Stomach smooth muscle (tissue), 2 donors: ENCODE results near the gene HLA-A.

Experiments used
- H3K27ac ChIP-seq: one replicate; pipeline ENCODE4 v1.7.0; 2013; ENCODE audit warnings: mild to moderate bottlenecking, low read length, inconsistent platforms
- H3K27me3 ChIP-seq, 2 donors: one replicate each; pipeline ENCODE4 v1.7.0; 2013; ENCODE audit warnings: low read length in 2 of 2; ENCODE audit not compliant: insufficient read depth in 2 of 2, control insufficient read depth in 1 of 2
- H3K36me3 ChIP-seq, 2 donors: one replicate each; pipeline ENCODE4 v1.7.0; 2013; ENCODE audit warnings: low read length in 2 of 2; ENCODE audit not compliant: control insufficient read depth in 2 of 2, insufficient read depth in 2 of 2
- H3K4me1 ChIP-seq: one replicate; pipeline ENCODE4 v1.7.0; 2013; ENCODE audit warnings: low read length; ENCODE audit not compliant: control insufficient read depth, insufficient read depth
- H3K4me3 ChIP-seq, 2 donors: one replicate each; pipeline ENCODE4 v1.7.0; 2013; ENCODE audit warnings: low read length in 2 of 2
- H3K9ac ChIP-seq, 2 donors: one replicate each; pipeline ENCODE4 v1.7.0; 2013; ENCODE audit warnings: low read length in 2 of 2, mild to moderate bottlenecking in 1 of 2
- H3K9me3 ChIP-seq, 2 donors: one replicate each; pipeline ENCODE4 v1.7.0; 2013; ENCODE audit warnings: low read length in 2 of 2; ENCODE audit not compliant: control insufficient read depth in 2 of 2
- donor health status: healthy.
- donor health status: Pancreatic carcinoma.

The HLA-A gene

DNA sequence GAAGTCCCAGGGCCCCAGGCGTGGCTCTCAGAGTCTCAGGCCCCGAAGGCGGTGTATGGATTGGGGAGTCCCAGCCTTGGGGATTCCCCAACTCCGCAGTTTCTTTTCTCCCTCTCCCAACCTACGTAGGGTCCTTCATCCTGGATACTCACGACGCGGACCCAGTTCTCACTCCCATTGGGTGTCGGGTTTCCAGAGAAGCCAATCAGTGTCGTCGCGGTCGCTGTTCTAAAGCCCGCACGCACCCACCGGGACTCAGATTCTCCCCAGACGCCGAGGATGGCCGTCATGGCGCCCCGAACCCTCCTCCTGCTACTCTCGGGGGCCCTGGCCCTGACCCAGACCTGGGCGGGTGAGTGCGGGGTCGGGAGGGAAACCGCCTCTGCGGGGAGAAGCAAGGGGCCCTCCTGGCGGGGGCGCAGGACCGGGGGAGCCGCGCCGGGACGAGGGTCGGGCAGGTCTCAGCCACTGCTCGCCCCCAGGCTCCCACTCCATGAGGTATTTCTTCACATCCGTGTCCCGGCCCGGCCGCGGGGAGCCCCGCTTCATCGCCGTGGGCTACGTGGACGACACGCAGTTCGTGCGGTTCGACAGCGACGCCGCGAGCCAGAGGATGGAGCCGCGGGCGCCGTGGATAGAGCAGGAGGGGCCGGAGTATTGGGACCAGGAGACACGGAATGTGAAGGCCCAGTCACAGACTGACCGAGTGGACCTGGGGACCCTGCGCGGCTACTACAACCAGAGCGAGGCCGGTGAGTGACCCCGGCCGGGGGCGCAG, at the start of gene HLA-A:
Gene HLA-A, plus strand, starts transcription at position 258 of the 778 bp plus-strand sequence. Its CDS starts 22 bp downstream, at position 280.
- H3K27me3 ChIP-seq: no peaks in the 10 kb centered on the region
- H3K36me3 ChIP-seq: peaks cover 4 to 20% of the 10 kb centered on the region in 2 donors
- H3K4me1 ChIP-seq: peaks cover 16% of the 10 kb centered on the region
- H3K4me3 ChIP-seq: peak within 1 kb of the TSS; percentile 83 to 84
- H3K9me3 ChIP-seq: no peaks in the 10 kb centered on the region
- peak within 1 kb of the TSS; percentile 98 to 99 for H3K9ac ChIP-seq
- H3K27ac ChIP-seq: peak within 1 kb of the TSS; percentile 91

DNA sequence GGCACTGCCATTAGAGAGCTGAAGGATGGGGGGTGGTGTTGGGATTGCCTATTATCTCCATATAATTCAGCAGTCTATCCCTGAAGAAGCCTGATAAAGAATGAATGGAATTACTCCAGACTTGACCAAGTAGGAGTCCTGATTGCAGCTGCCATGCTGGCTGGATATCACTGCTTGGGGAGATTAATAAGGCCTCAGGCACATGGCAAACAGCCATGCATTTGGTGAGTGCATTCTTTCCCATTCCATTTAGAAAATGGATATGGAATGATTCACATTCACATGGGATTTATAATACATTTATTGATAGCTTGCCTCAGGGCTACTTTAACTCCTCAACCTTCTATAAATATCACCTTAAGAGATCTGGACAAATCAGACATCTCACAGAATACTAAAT, 49.6 kb upstream of the HLA-A start:
- Histone ChIP-seq H3K27me3 (no peaks in the 10 kb centered on the region), H3K4me1 (peaks cover 10% of the 10 kb centered on the region), H3K4me3 (no peak overlapping the region), H3K9me3 (no peaks in the 10 kb centered on the region), H3K36me3 (peaks cover 0 to 2% of the 10 kb centered on the region in 2 donors), H3K9ac (no peak overlapping the region), H3K27ac (no peak overlapping the region)

DNA sequence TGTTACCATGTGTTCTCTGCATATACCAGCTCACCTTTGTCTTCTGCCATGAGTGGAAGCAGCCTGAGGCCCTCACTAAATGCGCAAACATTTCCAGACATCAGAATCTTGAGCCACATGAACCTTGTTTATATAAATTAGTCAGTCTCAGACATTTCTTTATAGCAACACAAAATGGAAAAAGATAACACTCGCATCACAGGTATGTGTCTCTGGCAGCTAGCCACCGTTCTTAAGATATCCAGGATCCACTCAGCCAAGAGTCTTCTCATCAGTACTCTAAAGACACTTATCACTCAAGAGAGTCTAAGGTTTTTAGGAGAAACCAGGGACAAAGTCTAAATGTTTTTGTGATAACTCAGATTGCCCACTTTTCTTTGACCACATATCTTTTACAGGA, 43.1 kb upstream of the HLA-A start:
- H3K27ac ChIP-seq: no peak overlapping the region
- no peak overlapping the region for H3K9ac ChIP-seq
- no peak overlapping the region for H3K4me3 ChIP-seq
- H3K27me3 ChIP-seq: no peaks in the 10 kb centered on the region
- H3K4me1 ChIP-seq: no peaks in the 10 kb centered on the region
- peaks cover 0 to 3% of the 10 kb centered on the region in 2 donors for H3K9me3 ChIP-seq
- H3K36me3 ChIP-seq: no peaks in the 10 kb centered on the region

DNA sequence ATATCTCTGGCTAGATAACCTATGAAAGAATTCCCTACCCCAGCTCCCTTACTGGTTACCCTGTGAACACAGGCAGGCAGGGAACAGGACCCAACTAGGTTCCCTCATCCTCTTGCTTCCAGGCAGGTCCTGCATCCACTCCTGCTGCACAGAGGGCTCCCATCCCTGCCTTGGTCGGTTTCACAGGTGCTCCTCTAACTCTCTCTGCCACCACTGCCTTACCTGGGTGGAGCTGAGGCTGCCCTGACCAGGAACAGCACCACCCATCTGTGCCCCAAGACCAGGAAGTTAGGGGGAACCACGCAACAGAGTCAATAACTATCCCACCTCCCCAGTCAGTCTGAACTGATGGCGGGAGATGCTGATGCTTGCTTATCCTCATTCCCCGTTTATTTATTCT, 37.0 kb upstream of the HLA-A start:
- Histone ChIP-seq H3K36me3 (no peaks in the 10 kb centered on the region), H3K27me3 (no peaks in the 10 kb centered on the region), H3K9ac (no peak overlapping the region), H3K4me3 (no peak overlapping the region), H3K4me1 (no peaks in the 10 kb centered on the region), H3K9me3 (no peaks in the 10 kb centered on the region), H3K27ac (no peak overlapping the region)

GRCh38 chr6:29907637-29908340, 34.5 kb upstream of the HLA-A start:
- H3K27me3 ChIP-seq: peaks cover 0 to under 1% of the 10 kb centered on the region in 2 donors
- H3K27ac ChIP-seq: no peak overlapping the region
- H3K36me3 ChIP-seq: no peaks in the 10 kb centered on the region

GRCh38 chr6:29908341-29908662, 34.0 kb upstream of the HLA-A start:
- Histone ChIP-seq H3K27me3 (peaks cover 0 to 5% of the 10 kb centered on the region in 2 donors), H3K27ac (no peak overlapping the region), H3K9me3 (no peaks in the 10 kb centered on the region), H3K36me3 (no peaks in the 10 kb centered on the region), H3K9ac (no peak overlapping the region), H3K4me1 (no peaks in the 10 kb centered on the region), H3K4me3 (no peak overlapping the region)

More at GRCh38 chr6:29907637-29908340, 34.5 kb upstream of the HLA-A start:
- H3K9ac ChIP-seq: no peak overlapping the region
- H3K4me3 ChIP-seq: no peak overlapping the region
- no peaks in the 10 kb centered on the region for H3K4me1 ChIP-seq
- H3K9me3 ChIP-seq: no peaks in the 10 kb centered on the region

DNA sequence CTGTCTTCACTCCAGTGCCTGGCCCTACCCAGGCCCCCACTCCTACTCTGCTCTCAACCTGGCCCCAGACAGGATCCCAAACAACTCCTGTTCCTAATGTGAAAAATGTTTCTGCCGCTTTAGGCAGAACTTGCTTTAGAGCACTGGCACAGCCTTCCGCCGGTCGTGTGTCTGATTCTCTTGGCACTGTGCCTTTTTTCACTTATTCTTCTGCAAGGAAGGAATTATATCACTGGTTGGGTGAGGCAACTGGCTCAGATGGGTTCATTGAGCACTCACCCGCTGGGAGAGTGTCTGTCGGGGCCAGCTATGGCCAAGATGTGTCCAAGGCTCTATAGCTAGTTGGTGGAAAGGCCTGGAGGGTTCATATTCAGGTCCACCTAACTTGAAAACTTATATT, 33.6 kb upstream of the HLA-A start:
- Histone ChIP-seq H3K9me3 (no peaks in the 10 kb centered on the region), H3K4me3 (no peak overlapping the region), H3K27me3 (peaks cover 0 to 5% of the 10 kb centered on the region in 2 donors), H3K27ac (no peak overlapping the region), H3K36me3 (no peaks in the 10 kb centered on the region), H3K9ac (no peak overlapping the region), H3K4me1 (no peaks in the 10 kb centered on the region)

GRCh38 chr6:29909985-29910384, 32.3 kb upstream of the HLA-A start:
- Histone ChIP-seq H3K4me1 (no peaks in the 10 kb centered on the region), H3K27ac (no peak overlapping the region), H3K9me3 (no peaks in the 10 kb centered on the region), H3K4me3 (no peak overlapping the region), H3K9ac (no peak overlapping the region), H3K36me3 (no peaks in the 10 kb centered on the region), H3K27me3 (peaks cover 0 to 5% of the 10 kb centered on the region in 2 donors)

GRCh38 chr6:29912840-29913239, 29.5 kb upstream of the HLA-A start:
- no peak overlapping the region for H3K9ac ChIP-seq
- no peak overlapping the region for H3K27ac ChIP-seq
- no peaks in the 10 kb centered on the region for H3K9me3 ChIP-seq
- no peaks in the 10 kb centered on the region for H3K36me3 ChIP-seq
- peaks cover 0 to 5% of the 10 kb centered on the region in 2 donors for H3K27me3 ChIP-seq
- no peaks in the 10 kb centered on the region for H3K4me1 ChIP-seq
- H3K4me3 ChIP-seq: no peak overlapping the region

- H3K9me3 ChIP-seq: no peaks in the 10 kb centered on the region
- no peak overlapping the region for H3K4me3 ChIP-seq
- no peaks in the 10 kb centered on the region for H3K36me3 ChIP-seq
- no peaks in the 10 kb centered on the region for H3K4me1 ChIP-seq
- peaks cover 0 to 5% of the 10 kb centered on the region in 2 donors for H3K27me3 ChIP-seq
- no peak overlapping the region for H3K9ac ChIP-seq
- H3K27ac ChIP-seq: no peak overlapping the region
These were observed 25.6 kb upstream of the HLA-A start for GRCh38 chr6:29916741-29917140.

- Histone ChIP-seq H3K36me3 (no peaks in the 10 kb centered on the region), H3K9me3 (no peaks in the 10 kb centered on the region), H3K4me1 (no peaks in the 10 kb centered on the region), H3K9ac (no peak overlapping the region), H3K27me3 (peaks cover 0 to 4% of the 10 kb centered on the region in 2 donors), H3K4me3 (no peak overlapping the region), H3K27ac (no peak overlapping the region)
These were observed 24.5 kb upstream of the HLA-A start for GRCh38 chr6:29917857-29918256.
